Stimulated activated CD8-positive, alpha-beta memory T cell treated with anti-CD3 and anti-CD28 coated beads, Interleukin-4, amount 100 ng/mL, for 1 hour (primary cell): ENCODE data around the gene CXCR2.
"Not testable (repeated sequence)": the region's sequence is repeated elsewhere in the genome, so short reads cannot be mapped to it uniquely, and the experiment has no call there.

ENCODE experiments used
- DNase-seq, 2 donors: peaks; one replicate each; pipeline ENCODE4 v3.0.0-alpha.2; 2020; ENCODE audit warnings: low read depth in 2 of 2, low spot score in 1 of 2

The CXCR2 gene

GRCh38 chr2:218125626-218126080, at the start of gene CXCR2:
Gene CXCR2 (plus strand): TSS chr2:218126028. CDS start chr2:218134802, 8,774 bp downstream.
- DNase-seq = no peak

DNA sequence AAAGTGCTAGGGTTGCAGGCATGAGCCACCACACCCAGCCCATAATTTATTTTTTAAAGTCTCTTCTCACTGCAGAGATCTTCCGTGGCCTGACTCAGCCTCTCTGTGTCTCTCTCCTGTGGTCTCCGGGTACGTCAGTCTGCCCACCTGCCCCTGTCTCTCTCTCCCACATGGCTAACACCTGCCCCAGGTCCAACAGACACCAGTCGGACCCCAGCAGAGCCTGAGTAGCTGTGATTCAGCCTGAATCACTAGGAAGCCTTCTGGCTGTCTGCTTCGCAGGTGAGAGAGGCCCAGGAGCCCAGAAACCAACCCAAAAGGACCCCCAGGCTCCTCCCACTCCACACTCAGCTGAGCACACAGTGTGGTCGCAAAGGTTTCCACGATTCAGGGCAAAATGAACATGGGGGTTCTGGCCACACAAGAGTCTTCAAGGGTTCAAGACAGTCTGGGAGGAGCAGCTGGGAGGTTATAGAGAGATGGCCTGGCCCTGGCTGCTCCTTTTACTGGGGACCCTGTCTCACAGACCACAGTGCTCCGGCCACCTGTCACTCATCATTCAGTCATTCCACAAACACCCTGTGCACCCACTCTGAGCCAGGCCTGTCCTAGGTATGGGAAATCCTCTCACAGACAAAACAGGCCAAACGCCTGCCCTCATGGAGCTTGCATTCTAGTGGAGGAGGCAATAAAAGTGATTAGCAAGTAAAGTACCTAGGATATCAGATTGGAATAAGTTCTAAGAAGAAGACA, 48.2 kb upstream of the CXCR2 start:
- DNase-seq = no peak

DNA sequence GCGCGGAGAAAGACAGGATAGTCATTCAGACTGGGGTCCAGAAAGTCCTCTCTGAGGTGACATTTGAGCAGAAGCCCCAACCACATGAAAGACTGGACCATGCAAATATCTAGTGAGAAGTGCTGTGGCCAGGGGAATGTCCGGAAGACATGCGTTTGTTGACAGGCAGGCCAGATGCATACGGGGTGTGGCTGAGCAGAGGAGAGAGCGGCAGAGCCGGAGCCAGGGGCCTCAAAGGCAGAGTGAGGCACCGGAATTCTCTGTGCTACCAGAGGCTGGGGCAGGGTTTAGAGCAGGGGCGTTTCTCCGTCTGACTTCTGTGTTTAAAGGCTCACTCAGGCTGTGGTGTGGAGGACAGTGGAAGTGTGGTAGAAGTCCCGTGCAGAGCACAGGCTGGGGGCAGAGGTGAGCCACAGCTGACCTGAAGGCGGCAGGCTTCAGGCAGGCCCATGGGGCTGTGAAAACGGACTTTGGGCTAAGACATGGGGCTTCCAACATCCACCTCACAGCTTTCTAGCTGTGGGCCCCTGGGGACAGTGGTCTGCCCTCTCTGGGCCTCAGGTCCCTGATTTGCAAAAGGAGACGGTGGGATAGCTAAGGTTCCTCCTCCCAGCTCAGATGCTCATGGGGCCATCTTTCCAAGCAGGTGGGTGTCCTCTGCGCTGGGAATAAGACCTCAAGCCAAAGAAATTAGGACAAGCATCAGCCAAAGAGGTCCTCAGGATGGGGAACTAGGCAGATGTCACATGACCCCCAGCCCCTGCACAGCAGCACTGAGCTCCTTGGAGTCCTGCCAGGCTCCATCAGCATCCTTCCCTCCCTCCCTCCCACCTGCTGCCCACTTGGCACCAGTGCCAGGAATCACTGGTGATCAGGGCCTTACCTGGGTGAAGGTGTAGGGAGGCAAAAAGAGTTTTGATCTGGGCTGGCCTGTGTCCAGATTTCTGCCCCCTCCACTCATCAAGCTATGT, 45.6 kb upstream of the CXCR2 start:
- DNase-seq = no peak

GRCh38 chr2:218081063-218081462, 44.8 kb upstream of the CXCR2 start:
- no peak for DNase-seq

GRCh38 chr2:218081695-218082094, 44.1 kb upstream of the CXCR2 start:
- no peak for DNase-seq

- DNase-seq = no peak
Measured at GRCh38 chr2:218082586-218083351, 43.1 kb upstream of the CXCR2 start.

DNA sequence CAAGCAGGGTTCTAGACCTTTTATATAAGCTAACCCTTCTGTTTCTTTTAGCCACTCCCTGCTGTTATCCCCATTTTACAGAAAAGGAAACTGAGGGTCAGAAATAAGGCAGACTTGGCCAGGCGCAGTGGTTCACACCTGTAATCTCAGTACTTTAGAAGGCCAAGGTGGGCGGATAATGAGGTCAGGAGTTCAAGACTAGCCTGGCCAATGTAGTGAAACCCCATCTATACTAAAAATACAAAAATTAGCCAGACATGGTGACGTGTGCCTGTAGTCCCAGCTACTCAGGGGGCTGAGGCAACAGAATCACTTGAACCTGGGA, 42.5 kb upstream of the CXCR2 start:
- no peak for DNase-seq

- no peak for DNase-seq
Measured at GRCh38 chr2:218086478-218086877, 39.4 kb upstream of the CXCR2 start.

DNA sequence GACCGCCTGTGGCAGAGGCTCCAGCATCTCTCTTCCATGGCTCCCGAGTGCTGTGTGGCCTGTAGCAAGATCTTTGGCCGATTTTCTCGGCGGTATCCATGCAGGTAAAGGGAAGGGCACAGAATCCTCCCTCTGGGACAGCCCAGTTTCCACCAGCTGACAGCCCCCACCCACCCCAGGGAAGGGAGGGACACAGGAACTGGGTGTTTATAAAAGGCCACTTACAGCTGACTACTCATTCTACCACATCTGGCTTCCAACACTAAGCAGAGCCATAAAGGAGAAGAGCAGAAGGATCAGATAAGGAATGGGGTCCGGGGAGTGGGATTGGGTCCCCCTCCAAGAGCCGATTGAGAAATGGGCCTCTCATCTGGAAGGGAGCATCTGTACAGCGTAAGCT, 36.6 kb upstream of the CXCR2 start:
- DNase-seq = no peak

DNA sequence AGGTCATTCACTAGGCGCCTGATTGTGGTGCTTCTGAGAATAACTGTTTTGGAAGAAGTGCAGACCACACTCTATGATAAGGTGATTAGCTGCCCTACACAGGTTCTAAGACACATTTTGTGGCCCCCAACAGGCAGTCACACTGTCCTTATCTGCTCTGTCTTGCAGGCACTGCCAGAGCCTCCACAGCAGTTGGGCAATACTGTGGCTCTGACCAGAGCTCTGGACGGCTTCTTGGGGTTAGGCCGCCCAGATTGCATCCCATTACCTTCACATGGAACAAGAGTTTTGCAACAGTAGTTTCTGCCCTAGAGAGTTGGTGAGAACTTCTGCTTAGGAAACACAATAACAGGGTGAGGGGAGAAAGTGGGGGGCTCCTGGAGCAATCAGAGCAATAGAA, 34.1 kb upstream of the CXCR2 start:
- DNase-seq = no peak

DNA sequence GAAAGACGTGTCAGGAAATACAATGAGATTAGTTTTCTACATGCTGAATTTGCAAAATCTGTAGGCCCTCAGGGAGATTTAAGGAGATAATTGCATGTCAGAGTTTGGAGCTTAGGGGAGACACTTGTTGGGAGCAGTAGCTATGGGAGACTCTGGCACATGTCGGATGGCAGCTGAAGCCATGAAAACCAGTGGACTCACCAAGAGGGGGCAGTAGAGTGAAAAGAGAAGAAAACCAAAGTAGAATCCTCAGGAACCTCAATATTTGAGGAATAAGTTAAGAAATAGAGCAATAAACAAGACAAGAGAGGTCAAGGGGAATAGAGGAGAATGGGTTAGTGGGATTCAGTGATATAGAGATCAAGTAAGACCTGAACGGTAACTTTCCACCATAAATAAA, 31.9 kb upstream of the CXCR2 start:
- no peak for DNase-seq

GRCh38 chr2:218095853-218096252, 30.0 kb upstream of the CXCR2 start:
- DNase-seq = no peak

DNA sequence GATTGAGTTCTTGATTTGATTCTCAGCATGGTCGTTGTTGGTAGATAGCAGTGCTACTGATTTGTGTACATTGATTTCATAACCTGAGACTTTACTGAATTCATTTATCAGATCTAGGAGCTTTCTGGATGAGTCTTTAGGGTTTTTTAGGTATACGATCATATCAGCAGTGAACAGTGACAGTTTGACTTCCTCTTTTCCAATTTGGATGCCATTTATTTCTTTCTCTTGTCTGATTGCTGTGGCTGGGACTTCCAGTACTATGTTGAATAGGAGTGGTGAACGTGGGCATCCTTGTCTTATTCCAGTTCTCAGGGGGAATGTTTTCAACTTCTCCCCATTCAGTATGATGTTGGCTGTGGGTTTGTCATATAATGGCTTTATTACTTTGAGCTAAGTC, 27.9 kb upstream of the CXCR2 start:
- DNase-seq = no peak

DNA sequence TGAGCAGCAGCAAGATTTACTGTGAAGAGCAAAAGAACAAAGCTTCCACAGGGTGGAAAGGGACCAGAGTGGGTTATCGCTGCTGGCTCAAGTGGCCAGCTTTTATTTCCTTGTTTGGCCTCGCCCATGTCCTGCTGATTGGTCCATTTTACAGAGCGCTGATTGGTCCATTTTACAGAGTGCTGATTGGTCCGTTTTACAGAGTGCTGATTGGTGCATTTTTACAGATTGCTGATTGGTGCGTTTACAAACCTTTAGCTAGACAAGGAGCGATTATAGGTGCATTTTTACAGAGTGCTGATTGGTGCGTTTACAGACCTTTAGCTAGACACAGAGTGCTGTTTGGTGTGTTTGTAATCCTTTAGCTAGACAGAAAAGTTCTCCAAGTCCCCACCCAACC, 17.0 kb upstream of the CXCR2 start:
- not testable (repeated sequence) for DNase-seq

GRCh38 chr2:218121789-218122188, 4.0 kb upstream of the CXCR2 start:
- not testable (repeated sequence) for DNase-seq

DNA sequence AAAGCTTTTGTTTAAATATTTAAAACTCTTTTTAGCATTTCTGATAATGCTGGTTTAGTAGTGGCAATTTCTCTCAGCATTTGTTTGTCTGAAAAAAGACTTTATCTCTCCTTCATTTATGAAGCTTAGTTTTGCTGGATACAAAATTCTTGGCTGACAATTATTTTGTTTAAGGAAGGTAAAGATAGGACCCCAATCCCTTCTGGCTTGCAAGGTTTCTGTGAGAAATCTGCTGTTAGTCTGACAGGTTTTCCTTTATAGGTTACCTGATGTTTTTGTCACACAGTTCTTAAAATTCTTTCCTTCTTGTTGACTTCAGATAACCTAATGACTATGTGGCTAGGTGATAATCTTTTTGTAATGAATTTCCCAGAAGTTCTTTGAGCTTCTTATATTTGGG, 3.5 kb upstream of the CXCR2 start:
- not testable (repeated sequence) for DNase-seq

- no peak for DNase-seq
Measured at GRCh38 chr2:218123986-218124385, 1.8 kb upstream of the CXCR2 start.

- DNase-seq = no peak
Measured at GRCh38 chr2:218125095-218125494, 733 bp upstream of the CXCR2 start.

- DNase-seq = no peak
Measured at GRCh38 chr2:218127929-218128455, 2.2 kb downstream of the CXCR2 start.

- no peak for DNase-seq
Measured at GRCh38 chr2:218128781-218129457, 3.1 kb downstream of the CXCR2 start.
